ENCODE measurements around the gene TRIM8.
A peak's percentile ranks its signal among the peaks of the same experiment; 100 is the strongest.

TRIM8 gene

GRCh38 chr10:102627291-102627735, 17.0 kb upstream of the TRIM8 start:
- TF ChIP-seq CTCF (IDR thresholded peaks at IDR 0.05; ENCODE audit: low read depth, low read length, missing control alignments): no peak
- no peak for DNase-seq (ENCODE audit: extremely low read depth, low read depth)
- no peak overlapping the region for H3K4me3 ChIP-seq (replicated peaks; ENCODE audit: low read depth, low read length)

- H3K4me3 ChIP-seq (replicated peaks; ENCODE audit: low read depth, low read length): no peak overlapping the region
- no peak for TF ChIP-seq CTCF (IDR thresholded peaks at IDR 0.05; ENCODE audit: low read depth, low read length, missing control alignments)
- no peak for DNase-seq (ENCODE audit: extremely low read depth, low read depth)
Measured at GRCh38 chr10:102627736-102628293, 16.5 kb upstream of the TRIM8 start.

GRCh38 chr10:102628451-102628911, 15.8 kb upstream of the TRIM8 start:
- no peak for DNase-seq (ENCODE audit: extremely low read depth, low read depth)
- peak; percentile 11 for TF ChIP-seq CTCF (IDR thresholded peaks at IDR 0.05; ENCODE audit: low read depth, low read length, missing control alignments)
- H3K4me3 ChIP-seq (replicated peaks; ENCODE audit: low read depth, low read length): no peak overlapping the region

GRCh38 chr10:102629661-102630614, 14.3 kb upstream of the TRIM8 start:
- TF ChIP-seq CTCF (IDR thresholded peaks at IDR 0.05; ENCODE audit: low read depth, low read length, missing control alignments): no peak
- peak; percentile 85 for DNase-seq (ENCODE audit: extremely low read depth, low read depth)
- no peak overlapping the region for H3K4me3 ChIP-seq (replicated peaks; ENCODE audit: low read depth, low read length)

- no peak overlapping the region for H3K4me3 ChIP-seq (replicated peaks; ENCODE audit: low read depth, low read length)
- DNase-seq (ENCODE audit: extremely low read depth, low read depth): no peak
- no peak for TF ChIP-seq CTCF (IDR thresholded peaks at IDR 0.05; ENCODE audit: low read depth, low read length, missing control alignments)
Measured at GRCh38 chr10:102630663-102631062, 13.6 kb upstream of the TRIM8 start.

- H3K4me3 ChIP-seq (replicated peaks; ENCODE audit: low read depth, low read length): no peak overlapping the region
- TF ChIP-seq CTCF (IDR thresholded peaks at IDR 0.05; ENCODE audit: low read depth, low read length, missing control alignments): no peak
- DNase-seq (ENCODE audit: extremely low read depth, low read depth): no peak
Measured at GRCh38 chr10:102631525-102632393, 12.5 kb upstream of the TRIM8 start.
